GM21515 (cell line): Measurements from ENCODE around the gene HIC1.

Experiments used
- ATAC-seq: cut with Tn5 transposase; IDR thresholded peaks from one replicate; pipeline ENCODE4 v1.9.1; 2021; ENCODE audit not compliant: unreplicated experiment

Gene HIC1

DNA sequence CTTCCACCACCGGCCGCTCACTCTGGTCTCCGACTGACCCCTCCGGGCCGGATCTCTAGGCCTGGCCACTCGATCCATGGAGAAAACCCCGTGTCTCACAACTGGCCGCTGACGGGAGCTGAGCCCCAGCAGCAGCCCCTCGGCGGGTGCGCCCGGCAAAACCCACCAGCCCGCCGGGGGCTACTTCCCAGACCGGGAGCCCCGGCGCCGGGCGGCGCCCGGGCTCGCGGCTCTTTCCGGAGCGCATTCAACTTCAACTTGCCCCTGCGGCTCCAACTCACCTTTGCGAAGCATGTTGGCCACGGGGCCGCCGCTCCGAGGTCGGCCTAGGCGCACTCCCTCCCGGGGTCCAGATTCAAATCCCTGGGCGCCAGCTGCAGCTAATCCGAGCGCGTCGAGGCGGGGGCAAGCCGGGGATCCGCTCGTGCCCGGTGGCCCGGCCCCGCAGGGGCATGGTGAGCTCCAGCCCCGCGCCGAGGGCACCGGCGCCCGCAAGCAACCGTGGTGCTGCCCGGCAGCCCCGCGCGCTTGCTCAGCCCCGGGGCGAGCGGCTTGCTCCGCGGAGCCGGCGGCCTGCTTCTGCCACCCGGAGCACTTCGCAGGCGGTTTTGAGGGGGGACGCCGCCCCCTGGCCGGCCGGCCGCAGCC is 30.2 kb upstream of the HIC1 start:
- ATAC-seq: no peak

DNA sequence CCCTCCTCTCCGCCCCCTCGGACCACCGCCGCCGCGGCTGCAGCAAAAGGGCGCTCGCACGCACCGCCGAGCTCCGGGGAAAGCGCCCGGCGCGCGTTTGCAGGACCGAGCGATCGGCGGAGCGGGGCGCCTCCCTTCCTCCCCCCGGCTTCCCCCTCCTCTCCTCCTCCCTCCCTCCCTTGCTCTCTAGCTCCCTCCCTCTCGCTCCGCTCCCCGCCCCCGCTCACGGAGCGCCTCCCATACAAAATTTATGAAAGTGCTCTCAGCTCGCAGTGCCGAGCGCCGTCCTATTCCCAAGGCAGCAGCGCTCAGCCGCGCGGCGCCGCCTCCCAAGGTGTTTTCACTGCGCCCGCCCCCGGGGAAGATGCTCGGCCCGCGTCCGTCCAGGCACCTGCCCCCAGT is 29.7 kb upstream of the HIC1 start, which contains the start of gene RTN4RL1:
RTN4RL1 (minus strand) TSS at position 115 of the 402 bp plus-strand sequence. CDS start 469 bp downstream, outside the sequence.
- no peak for ATAC-seq

DNA sequence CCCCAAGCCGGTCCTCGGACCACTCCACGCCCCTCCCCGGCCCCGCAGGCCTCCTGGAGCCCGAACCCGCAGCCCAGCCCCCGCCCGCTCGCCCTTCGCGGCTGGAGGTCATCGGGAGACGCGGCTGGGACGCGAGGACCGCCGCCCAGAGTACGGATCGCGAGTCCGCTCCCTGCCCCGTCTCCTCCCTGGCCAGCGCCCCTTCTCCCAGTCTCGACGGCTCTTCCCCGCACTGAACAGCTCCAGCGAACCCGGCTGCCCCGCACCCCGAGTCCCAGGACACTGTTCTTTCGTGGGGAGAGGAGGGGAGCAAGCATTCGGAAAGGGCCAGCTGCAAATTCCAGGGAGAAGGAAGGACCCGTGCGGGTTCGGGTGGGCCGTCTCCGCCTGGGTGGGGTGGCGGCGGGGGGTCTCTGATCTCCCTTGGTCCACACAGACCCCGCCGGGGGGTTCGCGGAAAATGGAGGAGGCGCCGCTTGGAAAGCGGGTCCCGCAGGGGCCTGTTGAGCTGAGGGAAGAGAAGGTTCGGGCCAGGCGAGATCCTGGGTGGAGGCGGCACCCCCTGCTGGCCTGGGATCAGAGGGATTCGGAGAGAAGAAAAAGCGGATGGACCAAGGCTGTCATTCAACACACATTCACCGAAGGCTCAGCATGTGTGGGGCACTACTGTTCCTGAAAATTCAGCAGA is 29.1 kb upstream of the HIC1 start:
- ATAC-seq: no peak

DNA sequence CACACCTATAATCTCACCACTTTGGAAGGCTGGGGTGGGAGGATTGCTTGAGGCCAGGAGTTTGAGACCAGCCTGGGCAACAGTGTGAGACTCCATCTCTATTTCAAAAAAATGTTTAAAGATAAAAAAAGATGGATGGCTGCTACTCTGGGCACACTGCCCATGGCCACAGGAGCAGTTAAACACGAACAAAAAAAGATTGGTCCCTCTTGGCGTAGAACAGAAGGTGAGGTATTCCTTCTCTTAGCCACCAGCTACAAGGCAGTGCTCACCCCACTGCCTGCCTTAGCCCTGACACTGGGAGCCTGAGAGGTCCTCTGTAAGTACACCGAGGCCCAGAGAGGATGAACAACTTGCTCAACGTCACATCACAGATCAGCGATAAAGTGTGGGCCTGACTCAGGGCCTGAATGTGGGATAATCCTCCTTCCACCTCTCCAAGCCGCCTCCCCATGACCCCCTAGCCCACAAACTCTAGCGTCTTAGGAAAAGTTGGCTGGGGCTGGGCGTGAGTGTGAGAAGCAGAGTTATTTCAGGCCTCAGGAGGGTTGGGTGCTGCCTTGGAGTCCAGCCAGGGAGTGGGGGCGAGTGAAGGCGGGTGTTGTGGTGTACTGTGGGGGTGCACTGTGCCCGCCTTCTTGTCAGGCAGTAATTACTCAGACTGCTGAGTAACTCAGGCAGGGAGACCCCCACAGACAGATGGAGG is 27.2 kb upstream of the HIC1 start:
- ATAC-seq: no peak

DNA sequence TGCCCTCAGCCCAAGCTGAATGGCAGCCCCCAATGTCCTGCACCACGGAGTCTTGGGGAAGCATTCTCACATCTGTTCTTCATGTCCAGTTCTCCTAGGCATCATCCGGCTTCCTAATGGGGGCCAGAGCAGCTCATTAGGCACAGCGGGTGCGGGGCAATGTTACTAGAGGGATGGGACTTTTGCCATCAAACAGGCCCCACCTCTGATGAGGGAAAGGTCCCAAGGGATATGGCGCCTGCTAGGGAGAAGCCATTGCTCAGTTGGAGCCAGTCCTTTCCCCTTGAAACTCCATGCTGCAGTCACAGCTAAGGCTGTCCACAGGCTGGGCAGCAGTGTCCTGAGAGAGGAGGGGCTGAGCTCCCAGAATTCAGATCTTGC is 26.7 kb upstream of the HIC1 start:
- ATAC-seq: no peak

DNA sequence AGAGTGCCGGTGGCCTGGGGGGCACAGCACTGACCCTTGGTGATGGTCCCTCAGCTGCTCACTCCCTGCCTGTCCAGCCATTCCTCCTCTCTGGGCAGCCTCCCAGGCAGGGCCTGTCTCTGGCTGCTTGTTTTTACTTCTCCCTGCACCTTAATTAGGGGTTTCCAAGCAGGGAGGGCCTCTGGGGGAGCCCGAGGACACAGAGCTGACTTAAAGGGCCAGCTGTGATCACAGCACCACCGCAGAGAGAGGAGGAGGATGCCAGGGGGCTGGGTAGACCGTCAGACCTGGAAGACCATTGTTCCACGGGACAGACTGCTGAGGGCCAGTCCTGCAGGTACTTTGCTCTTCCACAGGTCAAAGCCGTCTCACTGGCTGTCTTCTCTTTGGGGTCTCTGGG is 26.2 kb upstream of the HIC1 start:
- no peak for ATAC-seq

DNA sequence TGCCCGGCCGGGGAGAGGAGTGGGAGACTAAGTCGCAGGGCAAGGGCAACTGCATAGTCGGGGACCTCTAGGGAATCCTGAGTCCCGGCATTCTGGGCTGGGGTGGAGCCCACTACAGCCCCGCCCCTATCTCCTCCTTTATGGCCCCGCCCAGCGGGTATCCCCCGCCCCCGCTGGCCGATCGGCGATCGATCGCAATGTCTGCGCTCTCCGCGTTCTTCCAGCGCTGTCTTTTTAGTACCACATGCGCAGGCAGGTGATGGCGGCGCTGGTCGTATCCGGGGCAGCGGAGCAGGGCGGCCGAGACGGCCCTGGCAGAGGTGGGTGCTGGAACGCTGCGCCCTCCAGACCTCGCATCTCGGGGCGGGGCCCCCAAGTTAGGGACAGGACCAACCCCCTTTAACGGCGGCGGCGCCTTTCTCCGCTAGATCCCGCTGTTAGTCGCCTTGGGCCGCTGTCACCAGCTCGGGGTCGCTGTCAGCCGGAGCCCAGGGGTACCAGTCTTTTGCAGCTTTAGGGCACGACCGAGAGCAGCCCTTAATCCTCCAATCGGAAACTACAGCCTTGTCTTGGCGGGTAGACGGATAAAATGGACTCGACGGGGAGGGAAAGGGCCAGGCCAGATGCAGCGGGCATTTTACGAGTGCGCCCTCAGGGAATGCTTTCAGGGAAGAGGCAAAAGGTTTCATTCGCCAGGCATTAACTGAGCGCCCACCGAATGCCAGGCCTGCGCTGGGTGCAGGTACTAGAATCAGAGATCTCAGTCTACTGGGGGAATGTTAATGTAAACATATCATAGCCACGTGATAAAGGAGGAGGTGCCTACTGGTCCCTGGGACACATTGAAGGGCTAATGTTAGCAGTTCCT is 24.8 kb upstream of the HIC1 start, which contains the start of gene DPH1:
DPH1 (plus strand) TSS at position 243 of the 868 bp plus-strand sequence; CDS start at position 260, 17 bp downstream.
- ATAC-seq: peak; percentile 60

DNA sequence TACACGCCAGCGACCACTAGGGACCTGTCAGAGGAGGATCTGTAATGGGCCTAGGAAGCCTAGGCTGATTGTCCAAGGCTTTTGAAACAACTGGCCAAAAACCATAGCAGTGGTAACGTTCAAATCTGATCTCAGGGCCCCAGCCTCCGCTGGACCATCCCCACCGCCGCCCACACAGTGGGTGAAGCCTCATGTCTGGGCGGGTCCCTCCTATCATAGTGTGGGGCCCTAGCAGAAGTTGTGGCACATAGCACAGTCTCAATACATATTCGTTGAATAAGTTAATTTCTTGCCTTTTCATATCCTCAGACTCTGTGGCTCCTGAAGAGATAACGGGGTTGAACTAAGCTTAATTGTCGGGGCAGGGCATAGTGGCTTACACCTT is 24.1 kb upstream of the HIC1 start:
- ATAC-seq: no peak

DNA sequence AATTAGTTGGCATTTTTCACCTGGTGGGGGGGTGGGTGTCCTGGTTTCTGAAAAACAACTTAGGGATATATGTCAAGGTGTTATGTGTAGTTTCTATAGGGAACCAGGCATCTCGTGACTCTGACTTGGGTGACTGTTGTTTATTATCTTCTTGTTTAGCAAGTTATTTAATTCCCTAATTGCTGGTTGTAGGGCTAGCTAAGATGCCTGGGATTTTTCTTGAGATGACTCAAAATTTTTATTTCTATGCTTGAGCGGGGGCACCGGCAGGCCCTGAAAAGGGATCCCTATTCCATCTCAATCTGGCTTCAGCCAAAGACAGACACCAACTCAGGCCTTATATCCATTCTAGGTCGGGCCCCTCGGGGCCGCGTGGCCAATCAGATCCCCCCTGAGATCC is 21.8 kb upstream of the HIC1 start:
- no peak for ATAC-seq

DNA sequence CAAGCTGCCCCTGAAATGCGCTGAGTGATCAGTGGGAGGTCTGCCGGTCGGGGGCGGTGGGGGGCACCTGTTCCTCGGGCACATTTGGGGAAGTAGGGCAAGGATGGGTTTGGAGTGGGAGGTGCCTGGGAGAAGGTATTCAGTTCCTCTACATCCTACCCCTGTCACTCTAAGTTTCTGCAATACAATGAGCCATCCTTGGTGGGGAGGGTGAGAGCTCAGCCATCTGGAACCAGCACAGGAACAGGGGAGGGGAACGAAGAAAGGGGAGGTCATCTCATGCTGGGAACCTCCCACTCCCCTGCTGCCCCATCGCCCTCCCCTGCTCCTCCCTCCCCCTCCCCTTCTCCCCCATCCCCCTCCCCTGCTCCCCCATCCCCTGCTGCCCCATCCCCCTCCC is 20.7 kb upstream of the HIC1 start:
- ATAC-seq: no peak

DNA sequence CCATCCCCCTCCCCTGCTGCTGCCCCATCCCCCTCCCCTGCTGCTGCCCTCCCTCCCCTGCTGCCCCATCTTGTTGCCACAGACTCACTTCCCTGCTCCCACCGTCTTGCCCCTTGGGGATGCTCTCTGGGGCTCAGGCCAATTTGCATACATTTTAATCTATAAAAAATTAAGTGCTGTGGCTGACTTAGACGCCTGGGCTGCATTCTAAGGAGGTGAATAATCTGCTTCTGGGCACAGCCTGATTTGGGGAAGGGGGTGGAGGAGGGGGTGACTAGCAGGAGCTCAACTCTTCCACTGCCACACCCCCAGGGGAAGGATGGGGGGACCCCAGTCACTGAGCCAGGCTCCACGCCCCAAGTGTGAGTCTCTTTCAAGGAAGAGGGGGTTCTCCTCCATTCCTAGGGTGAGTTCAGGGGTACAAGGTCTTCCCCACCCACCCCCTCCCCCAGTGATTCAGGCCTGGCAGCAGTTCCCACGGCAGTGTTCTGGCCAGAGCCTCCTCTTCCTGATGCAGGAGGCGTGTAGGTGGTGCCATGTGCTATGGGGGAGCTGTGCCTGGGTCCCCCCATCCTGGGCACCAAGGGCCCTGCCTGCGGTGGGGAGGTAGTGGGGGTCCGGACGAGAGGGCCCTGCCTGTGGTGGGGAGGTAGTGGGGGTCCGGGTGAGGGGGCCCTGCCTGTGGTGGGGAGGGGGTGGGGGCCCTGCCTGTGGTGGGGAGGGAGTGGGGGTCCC is 19.9 kb upstream of the HIC1 start:
- no peak for ATAC-seq

DNA sequence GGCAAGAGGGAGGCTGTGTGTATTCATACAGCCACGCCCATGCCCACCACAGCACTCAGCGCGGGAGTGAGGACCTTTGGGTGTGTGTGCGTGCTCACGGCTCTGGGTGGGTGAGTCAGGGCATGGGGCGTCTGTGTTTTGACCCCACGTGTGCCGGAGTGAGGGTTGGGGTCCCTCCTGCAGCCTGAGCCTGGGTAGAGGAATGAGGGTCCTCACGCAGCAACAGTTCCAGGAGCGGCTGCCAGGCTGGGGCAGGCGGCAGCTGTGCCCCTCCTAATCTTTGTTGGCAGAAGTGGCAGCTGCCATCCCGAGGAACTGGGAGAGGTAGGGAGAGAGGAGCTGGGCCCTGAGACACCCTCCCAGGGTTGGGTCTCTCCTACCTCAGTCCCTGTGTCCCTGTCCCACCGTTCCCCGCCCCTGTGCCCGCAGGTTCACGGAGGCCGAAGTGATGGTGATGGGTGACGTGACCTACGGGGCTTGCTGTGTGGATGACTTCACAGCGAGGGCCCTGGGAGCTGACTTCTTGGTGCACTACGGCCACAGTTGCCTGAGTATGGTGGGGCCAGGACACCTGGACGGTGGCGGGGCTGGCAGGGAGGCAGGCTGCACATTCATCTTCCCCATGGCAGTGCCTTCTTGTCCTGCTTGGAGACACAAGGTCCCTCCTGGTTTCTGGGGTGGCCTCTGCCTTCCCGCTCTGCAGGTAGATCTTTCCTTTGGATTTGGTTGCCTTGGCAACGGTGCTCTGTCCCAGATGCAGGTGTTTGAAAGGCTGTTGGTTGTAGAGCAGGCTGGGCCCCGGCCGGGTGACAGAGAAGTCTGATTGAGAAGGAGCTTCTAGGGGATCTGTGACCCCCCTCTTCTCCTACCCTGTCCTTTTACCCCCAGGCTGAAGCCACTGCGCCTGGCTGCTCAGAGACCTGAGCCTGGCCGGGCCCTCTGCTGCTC is 19.1 kb upstream of the HIC1 start:
- ATAC-seq: no peak

DNA sequence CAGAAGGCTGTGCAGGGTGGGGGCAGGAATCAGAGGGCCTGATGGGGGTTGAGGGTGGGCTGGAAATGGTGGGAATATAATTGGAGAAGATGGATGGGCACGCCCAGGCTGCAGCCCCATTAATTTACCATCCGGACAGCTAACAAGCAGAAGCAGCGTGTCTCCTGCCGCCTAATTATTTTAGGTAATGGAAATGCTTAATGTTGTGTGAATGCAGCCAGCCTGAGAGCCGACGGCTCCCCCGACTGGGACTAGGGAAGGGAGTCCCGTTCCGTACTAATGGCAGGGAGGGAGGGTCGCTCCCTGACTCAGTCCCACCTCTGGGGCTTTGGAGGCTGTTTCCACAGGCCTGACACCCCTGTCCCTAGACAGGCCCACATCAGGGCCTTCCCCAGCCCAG is 17.7 kb upstream of the HIC1 start:
- no peak for ATAC-seq

DNA sequence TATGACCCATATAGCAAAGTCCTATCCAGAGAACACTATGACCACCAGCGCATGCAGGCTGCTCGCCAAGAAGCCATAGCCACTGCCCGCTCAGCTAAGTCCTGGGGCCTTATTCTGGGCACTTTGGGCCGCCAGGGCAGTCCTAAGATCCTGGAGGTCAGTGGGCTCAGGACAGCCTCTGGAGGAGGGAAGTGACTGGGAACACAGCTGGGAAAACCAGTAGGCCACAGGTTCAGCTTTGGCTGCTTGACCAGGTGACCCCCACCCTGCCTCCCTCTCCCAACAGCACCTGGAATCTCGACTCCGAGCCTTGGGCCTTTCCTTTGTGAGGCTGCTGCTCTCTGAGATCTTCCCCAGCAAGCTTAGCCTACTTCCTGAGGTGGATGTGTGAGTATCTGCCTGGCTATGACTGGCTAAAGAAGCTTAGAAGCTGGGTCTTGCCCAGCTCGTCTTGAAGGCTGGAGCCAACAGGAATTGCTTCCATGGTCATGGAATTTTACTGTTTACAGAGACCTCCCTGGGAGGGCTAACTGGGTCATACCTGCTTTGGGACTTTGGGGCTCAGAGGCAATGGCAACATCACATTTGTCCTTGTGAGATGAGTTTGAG is 14.6 kb upstream of the HIC1 start:
- no peak for ATAC-seq

DNA sequence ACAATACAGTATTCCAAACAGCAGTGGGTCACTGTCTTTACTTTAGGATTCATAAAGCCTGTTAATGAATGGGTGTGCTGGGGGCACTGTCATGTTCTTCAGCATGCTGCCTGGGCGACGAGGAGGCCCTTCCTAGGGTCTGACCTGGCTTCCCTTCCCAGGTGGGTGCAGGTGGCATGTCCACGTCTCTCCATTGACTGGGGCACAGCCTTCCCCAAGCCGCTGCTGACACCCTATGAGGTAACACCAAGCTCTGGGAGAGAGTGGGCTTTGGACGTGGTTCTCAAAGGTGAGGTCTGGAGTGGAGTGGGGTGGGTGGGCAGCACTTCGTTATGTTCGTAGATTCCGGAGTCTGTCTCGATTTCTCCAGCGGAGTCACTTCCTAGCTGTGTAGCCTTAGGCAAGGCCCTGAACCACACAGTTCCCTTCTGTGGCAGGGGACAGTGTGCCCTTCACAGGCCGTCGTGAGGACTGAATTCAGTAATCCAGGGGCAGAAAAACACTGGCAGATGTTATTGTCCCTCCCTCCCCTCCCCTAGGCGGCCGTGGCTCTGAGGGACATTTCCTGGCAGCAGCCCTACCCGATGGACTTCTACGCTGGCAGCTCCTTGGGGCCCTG is 13.9 kb upstream of the HIC1 start:
- ATAC-seq: no peak

DNA sequence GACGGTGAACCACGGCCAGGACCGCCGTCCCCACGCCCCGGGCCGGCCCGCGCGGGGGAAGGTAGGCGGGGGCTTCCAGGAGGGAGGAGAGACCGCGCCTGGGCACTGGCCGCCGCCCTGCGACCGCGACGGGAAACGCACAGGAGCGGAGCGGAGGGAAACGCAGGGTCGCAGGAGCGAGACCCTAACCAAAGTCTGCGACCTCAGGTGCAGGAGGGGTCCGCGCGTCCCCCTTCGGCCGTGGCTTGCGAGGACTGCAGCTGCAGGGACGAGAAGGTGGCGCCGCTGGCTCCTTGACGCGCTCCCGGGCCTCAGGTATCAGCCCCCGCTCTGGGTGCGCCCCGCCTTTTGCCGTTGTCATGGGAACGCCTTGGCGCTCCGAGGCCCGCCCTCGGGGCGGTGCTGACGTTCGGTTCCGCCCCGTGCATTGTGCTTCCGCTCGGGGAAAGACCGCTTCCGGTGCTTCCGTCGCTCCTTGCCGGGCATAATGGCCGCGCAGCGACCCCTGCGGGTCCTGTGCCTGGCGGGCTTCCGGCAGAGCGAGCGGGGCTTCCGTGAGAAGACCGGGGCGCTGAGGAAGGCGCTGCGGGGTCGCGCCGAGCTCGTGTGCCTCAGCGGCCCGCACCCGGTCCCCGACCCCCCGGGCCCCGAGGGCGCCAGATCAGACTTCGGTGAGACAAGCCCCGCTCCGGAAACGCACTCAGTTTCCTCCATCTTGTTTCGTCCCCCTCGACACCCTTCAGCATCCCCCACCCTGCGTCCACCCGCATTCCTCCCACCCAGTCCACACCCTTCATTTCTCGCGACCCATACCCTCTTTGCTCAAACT is 13.1 kb upstream of the HIC1 start, which contains the start of gene OVCA2:
OVCA2 (plus strand) TSS at position 462 of the 829 bp plus-strand sequence; CDS start at position 488, 26 bp downstream.
- ATAC-seq: peak; percentile 76

DNA sequence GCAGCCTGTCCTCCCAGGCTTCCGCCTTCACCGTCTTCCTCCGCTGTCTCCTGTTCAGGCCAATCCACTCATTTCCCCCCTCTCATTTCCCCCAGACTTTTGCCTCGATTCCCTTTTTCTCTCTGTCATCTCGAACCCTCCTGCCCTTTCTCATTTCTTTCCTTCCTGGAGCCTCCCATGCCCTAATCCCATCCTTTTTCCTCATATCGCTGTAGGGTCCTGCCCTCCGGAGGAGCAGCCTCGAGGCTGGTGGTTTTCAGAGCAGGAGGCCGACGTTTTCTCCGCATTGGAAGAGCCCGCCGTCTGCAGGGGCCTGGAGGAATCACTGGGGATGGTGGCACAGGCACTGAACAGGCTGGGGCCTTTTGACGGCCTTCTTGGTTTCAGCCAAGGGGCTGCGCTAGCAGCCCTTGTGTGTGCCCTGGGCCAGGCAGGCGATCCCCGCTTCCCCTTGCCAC is 12.5 kb upstream of the HIC1 start:
- no peak for ATAC-seq
